HepG2 (cell line): Measurements from ENCODE around the gene ABHD4. TPM values are rescaled to one million over a fixed set of nuclear protein-coding genes. Genes with fewer than 3 reads are reported as not detected.

Experiments used
- AKAP8 ChIP-seq: sonication (generic); formaldehyde crosslinking; IDR thresholded peaks from 2 replicates; pipeline ENCODE4 v1.5.1; 2020; ENCODE audit warnings: mild to moderate bottlenecking, missing genetic modification reagents
- ARID4A ChIP-seq: sonication (generic); formaldehyde crosslinking; IDR thresholded peaks from 2 replicates; pipeline ENCODE4 v1.5.0; 2020; ENCODE audit warnings: mild to moderate bottlenecking, missing genetic modification reagents, borderline replicate concordance
- DMTF1 ChIP-seq: sonication (generic); formaldehyde crosslinking; IDR thresholded peaks from 2 replicates; pipeline ENCODE4 v1.4.0; 2020; ENCODE audit warnings: mild to moderate bottlenecking, missing genetic modification reagents
- GPN1 ChIP-seq: sonication (generic); formaldehyde crosslinking; IDR thresholded peaks from 2 replicates; pipeline ENCODE4 v1.5.1; 2020; ENCODE audit warnings: missing genetic modification reagents, borderline replicate concordance
- MATR3 ChIP-seq: sonication (generic); formaldehyde crosslinking; IDR thresholded peaks from 2 replicates; pipeline ENCODE4 v1.4.0; 2020; ENCODE audit warnings: missing genetic modification reagents
- SYNCRIP ChIP-seq: fragments of 200-400 bp; formaldehyde crosslinking; IDR thresholded peaks from 2 replicates; pipeline ENCODE4 v1.6.1; 2018; ENCODE audit warnings: mild to moderate bottlenecking, low read depth, low read length; ENCODE audit not compliant: insufficient read depth
- THYN1 ChIP-seq: sonication (generic); formaldehyde crosslinking; IDR thresholded peaks from 2 replicates; pipeline ENCODE4 v1.8.1; 2023; ENCODE audit warnings: low read depth, mild to moderate bottlenecking, moderate library complexity, missing genetic modification reagents, borderline replicate concordance
- ZNF350 ChIP-seq: sonication (generic); formaldehyde crosslinking; IDR thresholded peaks from 2 replicates; pipeline ENCODE4 v1.4.0; 2020; ENCODE audit warnings: mild to moderate bottlenecking, low read depth, missing genetic modification reagents, borderline replicate concordance
- ZNF512 ChIP-seq: sonication (generic); formaldehyde crosslinking; IDR thresholded peaks from 2 replicates; pipeline ENCODE4 v1.4.0; 2020; ENCODE audit warnings: mild to moderate bottlenecking, missing genetic modification reagents
- ZNF687 ChIP-seq: sonication (generic); formaldehyde crosslinking; IDR thresholded peaks from 2 replicates; pipeline ENCODE4 v1.5.1; 2020; ENCODE audit warnings: mild to moderate bottlenecking, missing genetic modification reagents, moderate library complexity
- ZNF770 ChIP-seq: sonication (generic); formaldehyde crosslinking; IDR thresholded peaks from 2 replicates; pipeline ENCODE4 v1.5.0; 2020; ENCODE audit warnings: mild to moderate bottlenecking, missing genetic modification reagents
- polyA plus RNA-seq, 8 experiments: library from polyadenylated mRNA; depleted of rRNA in 3 of 8; stranded (reverse) in 7 of 8; unstranded in 1 of 8; fragments of >200 nt; fragmentation: Illumina TruSeq in 4 of 8; extraction: Trizol in 4 of 8; gene quantifications; 2 replicates each; pipeline versions ENCODE4 v1.2.1 to v1.2.3, GENCODE V29; 2011 to 2016; ENCODE audit warnings: low read depth in 4 of 8, missing spikeins in 1 of 8, mixed read lengths in 1 of 8; ENCODE audit not compliant: insufficient read depth in 1 of 8
- total RNA-seq, 5 experiments: library from RNA; depleted of rRNA; stranded (reverse); fragments of >200 nt; fragmentation: Illumina TruSeq; extraction: Trizol; gene quantifications; 2 replicates each; pipeline ENCODE4 v1.2.3, GENCODE V29; 2016; ENCODE audit warnings: low read depth in 1 of 5

The ABHD4 gene
- total and polyA plus RNA-seq, 2 of the 13 experiments (the other 11 are each of a cell fraction or from before 2014, with no cell fraction given) = 16.1 to 47.5 TPM

- TF ChIP-seq DMTF1 (CRISPR knock-in tag) (no peak), ZNF687 (CRISPR knock-in tag) (no peak), MATR3 (CRISPR knock-in tag) (no peak), GPN1 (CRISPR knock-in tag) (no peak), ZNF350 (CRISPR knock-in tag) (0 out of 2 replicates have a peak, but pooled peaks have one; percentile 1), SYNCRIP (no peak), ARID4A (CRISPR knock-in tag) (0 out of 2 replicates have a peak, but pooled peaks have one; percentile 9), ZNF770 (peak; percentile 41; the same call in 1 of the 2 replicates), THYN1 (no peak), ZNF512 (CRISPR knock-in tag) (no peak), AKAP8 (0 out of 2 replicates have a peak, but pooled peaks have one; percentile 10)
These were observed 36.2 kb upstream of the ABHD4 start (continued) for GRCh38 chr14:22561661-22562579.
